SK-N-MC (cell line): ENCODE results near the gene MIER2.

Source experiments
- EZH2 ChIP-seq: fragments of 200-600 bp; sonication (generic); IDR thresholded peaks from one replicate; pipeline ENCODE4 v1.6.1; 2017; ENCODE audit warnings: antibody characterized with exemption
- POLR2AphosphoS5 ChIP-seq: IDR thresholded peaks from 2 replicates; pipeline ENCODE4 v1.6.1; 2012; ENCODE audit warnings: mild to moderate bottlenecking, low read depth, low read length, borderline replicate concordance

DNA sequence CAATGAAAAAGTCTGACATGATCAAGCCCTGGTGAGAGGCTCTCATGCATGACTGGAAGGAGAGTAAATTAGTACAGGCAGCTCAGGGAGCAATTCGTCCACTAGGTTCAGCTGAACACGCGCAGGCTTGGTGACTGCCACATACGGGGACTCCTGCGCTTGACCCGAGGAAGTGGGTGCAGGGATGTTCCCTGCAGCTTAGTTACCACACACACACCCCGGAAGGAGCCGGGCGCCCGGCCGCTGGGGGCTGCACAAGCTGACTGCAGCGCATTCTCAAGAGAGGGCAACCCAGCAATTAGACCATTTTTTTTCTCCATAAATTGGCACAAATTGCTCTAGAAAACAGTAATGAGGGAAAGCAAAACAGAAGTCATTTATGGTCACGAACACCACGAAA, 23.0 kb upstream of the MIER2 start:
- TF ChIP-seq POLR2AphosphoS5 (no peak), EZH2 (no peak)
